DMS79 (cell line): Measurements from ENCODE around the gene ABLIM2.

ENCODE experiments used
- DNase-seq: peaks from one replicate; lab custom pipeline; 2025; lab: John Stamatoyannopoulos, UW

The ABLIM2 gene

GRCh38 chr4:8000721-8001491, 157.7 kb downstream of the ABLIM2 start:
- no peak for DNase-seq

DNA sequence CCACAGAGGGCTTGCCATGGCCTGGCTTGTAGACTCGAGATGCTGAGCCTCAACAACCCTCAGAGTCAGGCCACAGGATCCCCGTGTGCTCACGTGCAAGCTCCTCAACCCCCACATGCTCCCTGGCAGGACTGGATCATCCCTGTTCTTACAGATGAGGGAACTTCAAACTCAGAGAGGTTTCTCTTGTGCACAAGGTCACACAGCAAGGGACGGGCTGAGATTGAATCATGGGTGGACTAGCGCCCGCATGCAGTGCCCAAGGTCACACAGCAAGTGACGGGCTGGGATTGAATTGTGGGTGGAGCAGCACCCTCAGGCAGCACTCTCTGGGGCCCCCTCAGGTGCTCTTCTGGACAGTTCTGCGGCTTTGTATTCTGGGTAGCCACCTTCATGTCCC, 158.4 kb downstream of the ABLIM2 start:
- DNase-seq, result no peak

DNA sequence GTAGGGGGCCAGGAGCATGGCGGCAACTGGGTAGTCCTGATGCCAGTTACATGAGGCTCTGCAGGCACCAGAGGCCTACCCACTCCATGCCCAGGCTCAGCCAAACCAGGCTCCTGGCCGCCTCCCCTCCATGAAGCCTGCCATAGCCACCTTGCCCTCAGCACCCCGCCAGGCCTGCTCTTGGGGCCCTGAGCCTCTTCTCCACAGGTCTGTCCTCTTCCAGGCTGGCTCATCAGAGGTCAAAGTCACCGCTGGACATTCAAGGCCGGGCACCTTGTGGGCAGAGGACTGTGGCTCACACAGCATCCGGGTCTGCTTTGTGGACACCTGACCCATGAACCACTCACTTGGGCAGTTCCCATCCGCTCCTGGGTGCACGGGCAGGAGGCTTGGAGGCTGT, 158.9 kb downstream of the ABLIM2 start:
- no peak for DNase-seq

DNA sequence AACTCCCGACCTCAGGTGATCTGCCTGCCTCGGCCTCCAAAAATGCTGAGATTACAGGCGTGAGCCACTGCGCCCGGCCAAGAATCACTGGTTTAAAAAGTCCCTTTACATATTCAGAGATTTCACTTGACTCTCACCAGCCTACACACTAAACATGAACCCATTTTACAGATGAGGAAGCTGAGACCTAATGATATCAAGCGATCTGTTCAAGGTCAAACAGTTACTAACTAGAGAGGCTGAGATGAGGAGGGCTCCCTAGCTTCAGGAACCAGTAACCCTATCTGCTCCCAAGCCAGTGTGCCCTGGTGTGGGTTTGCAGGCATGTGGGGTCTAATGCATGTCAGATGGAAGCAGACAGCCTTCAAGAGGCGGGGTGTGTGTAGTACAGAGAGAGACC, 159.3 kb downstream of the ABLIM2 start:
- DNase-seq, result no peak

- no peak for DNase-seq
Observed at GRCh38 chr4:7998447-7998846, 160.2 kb downstream of the ABLIM2 start.

DNA sequence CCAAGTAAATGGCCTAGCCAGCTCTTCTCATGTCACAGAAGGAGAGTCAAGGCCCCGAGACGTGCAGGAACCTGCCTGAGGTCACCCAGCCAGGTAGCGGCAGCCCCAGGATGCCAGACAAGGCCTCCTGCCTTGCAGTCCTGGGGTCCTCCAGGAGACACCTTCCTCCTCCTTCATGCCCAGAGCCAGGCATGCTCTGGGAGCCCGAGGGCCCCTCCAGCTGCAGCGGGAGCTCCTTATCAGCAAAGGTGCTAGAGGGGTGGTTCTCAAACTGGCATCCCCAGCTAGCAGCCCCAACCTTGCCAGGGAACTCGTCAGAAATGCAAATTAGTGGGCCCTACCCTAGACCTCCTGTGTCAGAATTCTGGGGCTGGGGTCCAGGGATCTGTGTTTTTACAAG, 162.7 kb downstream of the ABLIM2 start:
- DNase-seq, result no peak

DNA sequence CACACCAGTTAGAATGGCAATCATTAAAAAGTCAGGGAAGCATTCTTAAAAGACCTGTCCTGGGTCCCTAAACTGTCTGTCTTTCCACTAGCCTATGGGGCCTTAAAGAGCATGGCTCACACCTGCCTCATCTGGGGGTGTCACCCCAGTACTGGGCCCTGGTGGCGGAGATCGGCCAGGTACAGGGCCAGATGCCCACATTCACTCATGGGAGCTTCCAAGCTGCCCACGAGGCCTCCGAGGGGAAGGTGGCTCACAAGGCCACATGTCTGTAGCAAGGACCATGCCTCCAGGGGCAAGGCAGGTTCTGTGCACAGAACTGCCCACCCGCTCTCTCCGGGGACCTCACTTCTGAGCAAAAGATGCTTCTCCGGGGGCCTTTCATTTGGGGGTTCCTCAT, 163.5 kb downstream of the ABLIM2 start:
- DNase-seq, result no peak

GRCh38 chr4:7993671-7994070, 164.9 kb downstream of the ABLIM2 start:
- no peak for DNase-seq

DNA sequence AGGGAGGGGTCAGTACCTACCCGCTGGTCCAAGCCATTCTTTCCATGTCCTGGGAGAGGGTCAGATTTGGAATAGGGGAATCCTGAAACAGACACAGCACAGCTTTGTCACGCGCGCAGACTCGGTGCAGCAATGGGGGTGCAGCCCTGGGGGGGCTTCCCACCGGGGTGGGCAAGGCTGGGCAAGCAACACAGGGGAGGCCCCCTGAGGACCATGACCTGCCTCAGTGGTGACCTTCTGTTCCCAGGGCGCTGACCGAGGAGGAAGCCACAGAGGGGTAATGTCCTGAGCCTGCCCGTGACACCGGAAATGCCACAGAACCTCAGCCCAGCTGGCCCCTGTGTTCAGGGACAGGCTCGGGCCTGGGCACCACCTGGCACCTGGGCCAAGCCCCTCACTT, 165.8 kb downstream of the ABLIM2 start:
- DNase-seq, result no peak

GRCh38 chr4:7990807-7991459, 167.7 kb downstream of the ABLIM2 start:
- DNase-seq, result no peak

DNA sequence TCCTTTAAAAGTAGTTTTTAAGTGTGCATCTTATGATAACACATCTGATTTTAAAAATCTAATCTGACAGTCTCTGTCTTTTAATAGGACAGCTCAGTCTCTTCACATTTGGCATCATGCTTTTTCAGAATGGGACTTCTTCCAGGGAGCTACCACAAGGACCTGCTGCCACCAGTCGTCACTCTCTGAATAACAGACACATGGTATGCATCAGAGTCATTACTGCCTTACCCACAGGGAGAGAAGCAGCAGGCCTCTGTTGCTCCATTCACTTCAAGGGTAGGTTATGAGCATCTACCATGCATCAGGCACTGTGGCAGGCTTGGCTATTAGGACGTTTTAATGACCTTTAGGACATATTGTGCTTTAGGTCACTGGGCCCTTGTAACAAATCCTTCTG, 169.0 kb downstream of the ABLIM2 start:
- DNase-seq, result no peak

DNA sequence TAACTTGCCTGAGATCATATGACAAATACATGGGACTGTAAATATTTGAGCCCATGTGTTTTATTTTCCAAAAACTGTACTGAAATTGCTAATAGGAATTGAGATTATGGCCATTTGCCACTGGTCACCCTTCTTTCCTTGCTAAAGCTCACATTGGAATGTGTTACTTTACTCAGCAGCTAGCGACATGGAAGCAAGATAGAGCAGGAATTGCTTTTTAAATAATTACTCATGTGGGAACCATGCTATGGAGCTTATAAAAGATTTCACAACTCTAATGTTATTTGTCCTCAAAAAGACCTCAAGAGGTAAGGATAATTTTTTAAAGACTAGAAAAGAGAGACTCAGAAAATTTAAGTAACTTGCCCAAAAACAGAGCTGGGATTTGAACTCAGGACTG, 170.2 kb downstream of the ABLIM2 start:
- no peak for DNase-seq

- DNase-seq, result peak; percentile 0
Observed at GRCh38 chr4:7987148-7987989, 171.2 kb downstream of the ABLIM2 start.

DNA sequence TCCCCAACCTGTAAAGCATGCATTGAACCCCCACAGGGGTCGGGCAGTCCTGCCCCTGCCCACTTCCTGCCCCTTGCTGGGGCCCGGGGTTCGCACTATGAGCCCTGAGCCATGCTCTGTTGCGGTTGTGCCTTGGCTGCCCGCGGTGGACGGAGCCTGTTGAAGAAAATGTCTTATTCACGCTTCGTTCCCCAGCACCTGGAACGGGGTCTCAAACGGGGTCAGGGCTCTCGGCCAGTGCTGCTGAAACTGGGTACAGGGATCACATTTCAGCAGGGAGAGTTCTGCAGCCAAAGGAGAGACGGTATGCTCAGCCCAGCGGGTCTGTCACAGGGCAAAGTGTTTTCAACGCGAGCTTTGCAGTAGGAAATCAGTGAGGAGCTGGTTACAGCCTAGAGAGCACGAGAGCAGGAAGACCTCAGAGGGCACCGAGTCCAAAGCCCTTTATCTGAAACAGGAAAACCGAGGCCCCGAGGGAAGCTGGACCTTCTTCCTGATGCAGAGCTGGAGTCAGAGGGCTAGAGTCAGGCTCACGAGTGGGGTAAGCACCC, 172.6 kb downstream of the ABLIM2 start:
- DNase-seq, result no peak

GRCh38 chr4:7985072-7985471, 173.5 kb downstream of the ABLIM2 start:
- DNase-seq, result no peak

DNA sequence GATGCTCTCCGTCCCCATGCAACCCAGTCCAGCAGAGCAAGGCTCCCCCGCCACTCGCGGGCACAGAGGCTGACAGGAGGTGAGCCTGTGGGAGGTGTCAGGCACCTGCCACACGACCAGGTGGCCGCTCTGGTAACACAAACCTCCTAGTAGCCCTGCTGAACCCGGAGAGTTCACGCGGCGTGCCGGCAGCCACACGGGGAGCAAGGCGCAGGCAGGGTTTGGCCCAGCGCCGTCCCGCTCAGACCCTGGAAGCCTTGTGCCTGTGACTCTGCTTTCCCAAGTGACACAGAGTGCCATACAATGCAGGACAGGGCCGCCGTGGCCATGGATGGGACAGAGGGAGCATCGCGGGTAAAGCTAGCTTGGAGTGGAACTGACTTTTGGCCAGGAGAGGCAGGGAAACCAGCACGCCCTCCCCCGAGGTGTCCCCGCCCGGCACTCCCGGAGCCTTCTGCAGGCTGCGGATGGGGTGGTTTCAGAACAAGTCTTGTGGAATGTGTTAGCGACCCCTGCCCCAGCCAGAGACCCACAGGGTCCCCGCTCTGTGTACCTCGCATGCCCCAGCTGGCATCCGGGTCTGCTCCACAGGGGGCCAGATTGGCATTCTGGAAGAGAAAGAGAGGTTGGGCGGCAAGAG, 174.2 kb downstream of the ABLIM2 start:
- no peak for DNase-seq

- DNase-seq, result no peak
Observed at GRCh38 chr4:7983296-7983695, 175.3 kb downstream of the ABLIM2 start.

DNA sequence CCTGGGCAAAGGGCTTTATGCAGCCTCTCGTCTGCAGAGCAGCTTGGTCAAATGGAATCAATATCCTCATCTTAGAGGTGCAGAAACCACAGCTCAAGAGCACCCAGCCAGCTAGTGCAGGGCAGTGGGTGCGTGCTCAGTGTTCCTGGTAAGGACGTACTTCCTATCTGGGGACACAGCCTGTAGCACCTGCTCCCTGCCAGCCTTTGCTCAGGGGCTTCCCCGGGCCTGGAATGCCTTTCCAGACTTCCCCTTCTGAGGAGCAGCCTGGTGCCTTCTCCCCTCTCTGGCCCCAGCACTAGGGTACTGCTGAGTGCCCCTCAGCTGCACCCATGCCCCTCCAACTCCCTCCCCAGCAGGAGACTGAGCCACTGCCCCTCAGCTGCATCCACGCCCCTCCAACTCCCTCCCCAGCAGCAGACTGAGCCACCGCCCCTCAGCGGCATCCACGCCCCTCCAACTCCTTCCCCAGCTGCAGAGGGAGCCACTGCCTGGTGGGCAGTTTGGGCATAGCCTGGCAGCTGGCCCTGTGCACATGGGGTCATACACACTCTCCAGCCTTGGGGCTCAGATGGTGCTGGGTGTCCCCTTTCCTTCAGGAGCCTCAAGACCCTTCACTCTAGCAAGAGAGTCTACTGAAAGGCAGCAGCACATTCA, 176.7 kb downstream of the ABLIM2 start:
- DNase-seq, result peak; percentile 6

- no peak for DNase-seq
Observed at GRCh38 chr4:7980036-7980435, 178.6 kb downstream of the ABLIM2 start.

- no peak for DNase-seq
Observed at GRCh38 chr4:7979652-7979968, 179.0 kb downstream of the ABLIM2 start.

DNA sequence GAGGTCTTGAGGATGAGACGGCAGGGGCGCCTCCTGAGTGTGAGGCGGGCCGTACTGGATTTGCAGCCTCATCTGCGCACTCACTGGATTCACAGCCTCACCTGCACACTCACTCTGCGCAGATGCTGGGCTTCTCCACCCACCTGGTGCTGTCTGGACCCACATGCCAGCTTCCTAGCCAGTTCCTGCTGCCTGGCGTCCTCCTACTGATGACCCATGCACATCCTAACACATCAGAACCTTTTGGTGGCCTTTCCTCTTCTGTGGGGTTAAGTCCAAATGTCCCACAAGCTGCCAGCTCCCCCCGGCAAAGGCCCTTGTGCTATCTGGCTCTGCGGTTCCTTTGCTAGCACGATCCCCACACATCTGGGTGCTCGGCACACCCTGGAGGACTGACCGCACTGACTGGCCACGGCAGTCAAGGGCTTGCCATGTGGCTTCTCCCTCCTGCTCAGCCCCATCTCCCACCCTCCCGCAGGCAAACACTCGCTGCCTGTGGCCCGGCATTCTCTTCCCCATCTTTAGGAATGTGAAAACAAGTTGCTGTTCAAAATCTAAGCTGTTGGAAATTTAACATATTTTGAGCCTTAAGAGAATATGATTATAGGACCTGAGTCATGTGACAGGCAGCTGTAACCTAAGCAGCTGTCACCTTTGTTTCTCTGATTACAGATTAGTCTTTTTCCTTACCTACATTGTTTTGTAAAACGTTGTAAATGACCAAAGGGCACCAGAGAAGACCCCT, 179.5 kb downstream of the ABLIM2 start:
- no peak for DNase-seq
